IMR-90 (cell line): ENCODE results near the gene PHGDH. TPM values are rescaled to one million over a fixed set of nuclear protein-coding genes. Genes with fewer than 3 reads are reported as not detected.

Experiments
- ATAC-seq: fragments of 200-7000 bp; cut with Tn5 transposase; 2 replicates; pipeline ENCODE4 v1.9.1; 2020; ENCODE audit warnings: low read depth, mild to moderate bottlenecking, moderate library complexity
- BruUV-seq: library from RNA; stranded (reverse); fragments of 400-500 nt; replicated peaks from 2 replicates; lab custom pipeline; 2021; lab: Mats Ljungman, UMichigan
- CTCF ChIA-PET: fragments of 300-600 bp; formaldehyde crosslinking; extraction: SDS; loops from one replicate; lab custom pipeline; 2021; ENCODE audit warnings: antibody characterized with exemption; lab: Yijun Ruan, JAX
- POLR2A ChIA-PET: fragments of 300-600 bp; sonication (Branson Sonifier 250); formaldehyde crosslinking; loops from one replicate; lab custom pipeline; 2022; ENCODE audit warnings: antibody characterized with exemption; ENCODE audit not compliant: unreplicated experiment; lab: Charles Lee
- DNase-seq: peaks from one replicate; pipeline ENCODE4 v3.0.0; 2013
- H2AFZ ChIP-seq: replicated peaks from 2 replicates; pipeline ENCODE3; 2013; ENCODE audit warnings: low read length, mild to moderate bottlenecking; ENCODE audit not compliant: poor library complexity
- H2AK5ac ChIP-seq: 2 replicates; pipeline ENCODE4 v1.6.1; 2013; ENCODE audit warnings: low read depth, low read length, inconsistent platforms
- H2AK9ac ChIP-seq: replicated peaks from 2 replicates; pipeline ENCODE3; 2013; ENCODE audit warnings: mild to moderate bottlenecking, low read depth, low read length, moderate library complexity; ENCODE audit not compliant: poor library complexity
- H2BK120ac ChIP-seq: 2 replicates; pipeline ENCODE4 v1.6.1; 2013; ENCODE audit warnings: low read depth, low read length, inconsistent platforms
- H2BK15ac ChIP-seq: 3 replicates; pipeline ENCODE4 v1.6.1; 2013; ENCODE audit warnings: low read depth, low read length, inconsistent platforms
- H2BK20ac ChIP-seq: 2 replicates; pipeline ENCODE4 v1.6.1; 2013; ENCODE audit warnings: low read depth, mild to moderate bottlenecking, inconsistent platforms, low read length, moderate library complexity
- H2BK5ac ChIP-seq: 2 replicates; pipeline ENCODE4 v1.6.1; 2013; ENCODE audit warnings: mild to moderate bottlenecking, low read depth, low read length, inconsistent platforms; ENCODE audit not compliant: poor library complexity, severe bottlenecking
- H3K14ac ChIP-seq: replicated peaks from 2 replicates; pipeline ENCODE4 v1.6.1; 2013; ENCODE audit warnings: low read depth, low read length, inconsistent platforms
- H3K18ac ChIP-seq: 2 replicates; pipeline ENCODE4 v1.6.1; 2013; ENCODE audit warnings: low read depth, low read length, control low read depth
- H3K23ac ChIP-seq: 2 replicates; pipeline ENCODE4 v1.6.1; 2013; ENCODE audit warnings: low read depth, low read length, inconsistent platforms
- H3K27ac ChIP-seq: 2 replicates; pipeline ENCODE4 v1.5.1; 2013; ENCODE audit warnings: mild to moderate bottlenecking, control low read depth, low read length; ENCODE audit not compliant: insufficient read depth
- H3K27me3 ChIP-seq: 2 replicates; pipeline ENCODE4 v1.6.1; 2013; ENCODE audit warnings: low read length; ENCODE audit not compliant: control insufficient read depth, insufficient read depth
- H3K36me3 ChIP-seq: 2 replicates; pipeline ENCODE4 v1.6.1; 2013; ENCODE audit warnings: low read length, mixed read lengths; ENCODE audit not compliant: control insufficient read depth, insufficient read depth
- H3K4ac ChIP-seq: 2 replicates; pipeline ENCODE4 v1.6.1; 2013; ENCODE audit warnings: low read depth, low read length, inconsistent platforms
- H3K4me1 ChIP-seq: 2 replicates; pipeline ENCODE4 v1.6.1; 2013; ENCODE audit warnings: low read length, mixed read lengths; ENCODE audit not compliant: control insufficient read depth, insufficient read depth
- H3K4me2 ChIP-seq: 2 replicates; pipeline ENCODE4 v1.6.1; 2013; ENCODE audit warnings: low read depth, mild to moderate bottlenecking, control low read depth, low read length, moderate library complexity
- H3K4me3 ChIP-seq: 2 replicates; pipeline ENCODE4 v1.5.1; 2013; ENCODE audit warnings: low read depth, mild to moderate bottlenecking, control low read depth, low read length, moderate library complexity; ENCODE audit not compliant: insufficient read depth
- H3K56ac ChIP-seq: 2 replicates; pipeline ENCODE4 v1.6.1; 2013; ENCODE audit warnings: low read length, inconsistent platforms; ENCODE audit not compliant: insufficient read depth; ENCODE audit errors: extremely low read depth
- H3K79me1 ChIP-seq, 2 experiments: 2 replicates each; pipeline ENCODE4 v1.6.1; 2013; ENCODE audit warnings: low read length in 2 of 2, inconsistent platforms in 1 of 2, low read depth in 1 of 2
- H3K9ac ChIP-seq: 2 replicates; pipeline ENCODE4 v1.6.1; 2013; ENCODE audit warnings: low read depth, low read length, control low read depth
- H3K9me1 ChIP-seq: 2 replicates; pipeline ENCODE4 v1.6.1; 2013; ENCODE audit warnings: low read length, inconsistent platforms; ENCODE audit not compliant: insufficient read depth
- H3K9me3 ChIP-seq: 2 replicates; pipeline ENCODE4 v1.6.1; 2013; ENCODE audit warnings: low read length; ENCODE audit not compliant: control insufficient read depth, insufficient read depth
- H4K20me1 ChIP-seq: 2 replicates; pipeline ENCODE4 v1.6.1; 2013; ENCODE audit warnings: low read length, inconsistent platforms; ENCODE audit not compliant: insufficient read depth
- H4K5ac ChIP-seq: 2 replicates; pipeline ENCODE4 v1.6.1; 2013; ENCODE audit warnings: mild to moderate bottlenecking, low read depth, low read length, control low read depth
- H4K8ac ChIP-seq, 2 experiments: 2 replicates each; pipeline ENCODE4 v1.6.1; 2013; ENCODE audit warnings: low read depth in 2 of 2, low read length in 2 of 2, control low read depth in 1 of 2, inconsistent platforms in 1 of 2
- H4K91ac ChIP-seq: 2 replicates; pipeline ENCODE4 v1.6.1; 2013; ENCODE audit warnings: low read depth, low read length, inconsistent platforms; ENCODE audit not compliant: insufficient read depth
- BHLHE40 ChIP-seq: fragments of 150-350 bp; IDR thresholded peaks from 2 replicates; pipeline ENCODE4 v1.6.1; 2016; ENCODE audit warnings: mild to moderate bottlenecking, low read depth, low read length
- CEBPB ChIP-seq: IDR thresholded peaks from 2 replicates; pipeline ENCODE4 v1.6.1; 2012; ENCODE audit warnings: low read depth, low read length, improper control_type of control experiment
- CHD1 ChIP-seq: IDR thresholded peaks from 2 replicates; pipeline ENCODE4 v1.6.1; 2012; ENCODE audit warnings: low read depth, low read length, improper control_type of control experiment
- FOS ChIP-seq: fragments of 150-350 bp; IDR thresholded peaks from 2 replicates; pipeline ENCODE4 v1.6.1; 2016; ENCODE audit warnings: low read depth, low read length
- MAFK ChIP-seq: IDR thresholded peaks from 2 replicates; pipeline ENCODE4 v1.6.1; 2012; ENCODE audit warnings: low read depth, low read length, improper control_type of control experiment
- MAZ ChIP-seq: IDR thresholded peaks from 2 replicates; pipeline ENCODE4 v1.6.1; 2012; ENCODE audit warnings: low read depth, mild to moderate bottlenecking, low read length, improper control_type of control experiment, moderate library complexity, borderline replicate concordance
- MXI1 ChIP-seq: IDR thresholded peaks from 2 replicates; pipeline ENCODE4 v1.6.1; 2012; ENCODE audit warnings: low read depth, mild to moderate bottlenecking, low read length, moderate library complexity, borderline replicate concordance
- NFE2L2 ChIP-seq: fragments of 150-350 bp; IDR thresholded peaks from 2 replicates; pipeline ENCODE4 v1.6.1; 2016; ENCODE audit warnings: low read depth, mild to moderate bottlenecking, low read length
- POLR2A ChIP-seq: IDR thresholded peaks from 2 replicates; pipeline ENCODE4 v1.6.1; 2012; ENCODE audit warnings: mild to moderate bottlenecking, low read depth, low read length
- RAD21 ChIP-seq: IDR thresholded peaks from 2 replicates; pipeline ENCODE4 v1.6.1; 2012; ENCODE audit warnings: low read length, improper control_type of control experiment
- RCOR1 ChIP-seq: IDR thresholded peaks from 2 replicates; pipeline ENCODE4 v1.6.1; 2012; ENCODE audit warnings: mild to moderate bottlenecking, low read length, improper control_type of control experiment; ENCODE audit not compliant: insufficient replicate concordance
- RFX5 ChIP-seq: IDR thresholded peaks from 2 replicates; pipeline ENCODE4 v1.8.0; 2012; ENCODE audit warnings: low read depth, mild to moderate bottlenecking, low read length, moderate library complexity
- SMC3 ChIP-seq: fragments of 150-350 bp; IDR thresholded peaks from 2 replicates; pipeline ENCODE4 v1.6.1; 2016; ENCODE audit warnings: low read depth, mild to moderate bottlenecking, antibody characterized with exemption, low read length, moderate library complexity
- WGBS, 2 experiments: methylation state at CpG; one replicate each; pipeline versions ENCODE4 v1.1.5 to v1.1.7; 2013; ENCODE audit warnings: missing lambda C conversion rate in 2 of 2; ENCODE audit not compliant: insufficient read length in 1 of 2; ENCODE audit errors: extremely low coverage in 2 of 2; 5-methylcytosine and 5-hydroxymethylcytosine counted together
- dilution Hi-C: fragments of 300-500 bp; cut with HindIII; formaldehyde crosslinking; loops from one replicate; pipeline ENCODE4 v1.14.3; 2018; ENCODE audit warnings: low sequenced_read_pairs; ENCODE audit not compliant: unreplicated experiment
- in situ Hi-C: fragments of 300-500 bp; cut with MboI; formaldehyde crosslinking; loops from 3 replicates; pipeline ENCODE4 v1.14.3; 2019; ENCODE audit warnings: low sequenced_read_pairs, inconsistent platforms, mixed read lengths
- intact Hi-C: fragments of 100-400 bp; cut with micrococcal nuclease; formaldehyde crosslinking; loops from 2 replicates; pipeline ENCODE4 v1.10.0; 2022
- polyA plus RNA-seq, 3 experiments: library from polyadenylated mRNA; depleted of rRNA; stranded (reverse); fragments of >200 nt; gene quantifications; 2 replicates each; pipeline ENCODE4 v1.2.3, GENCODE V29; 2012; ENCODE audit warnings: low replicate concordance in 1 of 3
- total RNA-seq: library from RNA; depleted of rRNA; stranded (reverse); fragments of >200 nt; gene quantifications from 2 replicates; pipeline ENCODE4 v1.2.3, GENCODE V29; 2012
- TF ChIP-seq, protein P1 (sequence below): conservative IDR thresholded peaks from 2 replicates; pipeline ENCODE4 v1.5.1; 2012; ENCODE audit warnings: mild to moderate bottlenecking, low read depth, low read length, improper control_type of control experiment
- TF ChIP-seq, protein P2 (sequence below): fragments of 150-350 bp; IDR thresholded peaks from 2 replicates; pipeline ENCODE4 v1.6.1; 2016; ENCODE audit warnings: low read depth, mild to moderate bottlenecking, low read length, moderate library complexity, borderline replicate concordance
- TF ChIP-seq, protein P3 (sequence below): fragments of 150-350 bp; IDR thresholded peaks from 2 replicates; pipeline ENCODE4 v1.6.1; 2017; ENCODE audit warnings: mild to moderate bottlenecking, antibody characterized with exemption, low read length, low read depth

Gene PHGDH
- total and polyA plus RNA-seq, 2 of the 4 experiments (the other 2 are of a cell fraction), result 87.9 to 331 TPM

DNA sequence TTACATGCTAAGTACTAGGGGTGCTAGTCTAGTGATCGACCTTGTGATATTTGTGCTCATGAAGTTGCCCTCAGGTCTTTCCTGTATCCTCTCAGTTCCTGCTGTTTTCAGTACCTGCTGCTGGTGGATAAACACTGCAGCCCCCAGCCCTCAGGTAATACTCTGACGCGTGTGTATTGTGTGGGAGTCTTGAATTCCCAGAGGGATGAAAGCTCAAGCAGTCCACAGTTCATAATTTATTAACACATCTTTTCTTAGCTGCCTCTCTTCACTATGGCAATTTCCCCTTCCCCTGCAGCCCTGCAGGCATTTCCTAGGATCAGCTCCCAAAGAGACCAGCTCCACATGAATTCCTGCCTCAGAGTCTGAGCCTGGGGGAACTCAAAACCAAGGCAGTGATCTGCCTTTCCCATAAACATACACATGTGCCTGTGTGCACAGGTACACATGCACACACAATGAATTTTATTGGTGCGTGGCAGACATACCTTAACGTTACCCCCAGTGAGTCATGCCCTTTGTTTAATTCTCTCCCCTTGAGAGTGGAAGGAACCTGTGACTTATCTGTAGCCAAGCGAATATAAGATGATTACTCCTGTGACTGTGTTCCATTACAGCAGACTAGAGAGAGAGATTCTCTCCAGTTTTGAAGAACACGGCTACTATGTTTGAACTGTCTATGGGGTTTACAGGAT lies 71.0 kb downstream of the PHGDH start:
- Histone ChIP-seq H2AFZ (no peak overlapping the region), H4K91ac (no peak overlapping the region), H3K4me2 (no peak overlapping the region; the same call in 1 of the 2 replicates), H3K79me1 (no peaks in the 10 kb centered on the region), H2AK5ac (no peak overlapping the region), H2AK9ac (no peak overlapping the region), H3K23ac (no peak overlapping the region), H2BK5ac (no peak overlapping the region), H3K9me1 (no peaks in the 10 kb centered on the region; the same call in 1 of the 2 replicates), H4K20me1 (no peaks in the 10 kb centered on the region), H3K4me1 (peaks cover 13% of the 10 kb centered on the region), H3K14ac (no peak overlapping the region), H3K9ac (no peak overlapping the region), H3K4me3 (no peak overlapping the region), H3K9me3 (no peaks in the 10 kb centered on the region), H3K27ac (no peak overlapping the region), H2BK15ac (no peak overlapping the region), H3K4ac (no peak overlapping the region), H2BK120ac (no peak overlapping the region), H2BK20ac (no peak overlapping the region), H4K8ac (no peak overlapping the region), H3K27me3 (no peaks in the 10 kb centered on the region), H4K5ac (no peak overlapping the region), H3K36me3 (no peaks in the 10 kb centered on the region), H3K56ac (no peak overlapping the region), H3K18ac (no peak overlapping the region)
- DNase-seq, result no peak
- in situ Hi-C loops (no loop called here), intact Hi-C loops (loop anchor here (5.0 kb wide), 1 partner anchor 85 kb away; no protein-coding TSS in a partner anchor), dilution Hi-C loops (no loop called here)
- BruUV-seq, result no TSS peak
- ChIA-PET CTCF (no interaction called here), POLR2A (no interaction called here)
- no peak for TF ChIP-seq RFX5
- TF ChIP-seq, protein P1, sequence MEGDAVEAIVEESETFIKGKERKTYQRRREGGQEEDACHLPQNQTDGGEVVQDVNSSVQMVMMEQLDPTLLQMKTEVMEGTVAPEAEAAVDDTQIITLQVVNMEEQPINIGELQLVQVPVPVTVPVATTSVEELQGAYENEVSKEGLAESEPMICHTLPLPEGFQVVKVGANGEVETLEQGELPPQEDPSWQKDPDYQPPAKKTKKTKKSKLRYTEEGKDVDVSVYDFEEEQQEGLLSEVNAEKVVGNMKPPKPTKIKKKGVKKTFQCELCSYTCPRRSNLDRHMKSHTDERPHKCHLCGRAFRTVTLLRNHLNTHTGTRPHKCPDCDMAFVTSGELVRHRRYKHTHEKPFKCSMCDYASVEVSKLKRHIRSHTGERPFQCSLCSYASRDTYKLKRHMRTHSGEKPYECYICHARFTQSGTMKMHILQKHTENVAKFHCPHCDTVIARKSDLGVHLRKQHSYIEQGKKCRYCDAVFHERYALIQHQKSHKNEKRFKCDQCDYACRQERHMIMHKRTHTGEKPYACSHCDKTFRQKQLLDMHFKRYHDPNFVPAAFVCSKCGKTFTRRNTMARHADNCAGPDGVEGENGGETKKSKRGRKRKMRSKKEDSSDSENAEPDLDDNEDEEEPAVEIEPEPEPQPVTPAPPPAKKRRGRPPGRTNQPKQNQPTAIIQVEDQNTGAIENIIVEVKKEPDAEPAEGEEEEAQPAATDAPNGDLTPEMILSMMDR, result no peak
- no peak for TF ChIP-seq CEBPB
- no peak for TF ChIP-seq RCOR1
- no peak for TF ChIP-seq NFE2L2
- no peak for TF ChIP-seq MAFK
- TF ChIP-seq MAZ, result no peak
- no peak for TF ChIP-seq POLR2A
- TF ChIP-seq RAD21, result no peak
- TF ChIP-seq, protein P2, sequence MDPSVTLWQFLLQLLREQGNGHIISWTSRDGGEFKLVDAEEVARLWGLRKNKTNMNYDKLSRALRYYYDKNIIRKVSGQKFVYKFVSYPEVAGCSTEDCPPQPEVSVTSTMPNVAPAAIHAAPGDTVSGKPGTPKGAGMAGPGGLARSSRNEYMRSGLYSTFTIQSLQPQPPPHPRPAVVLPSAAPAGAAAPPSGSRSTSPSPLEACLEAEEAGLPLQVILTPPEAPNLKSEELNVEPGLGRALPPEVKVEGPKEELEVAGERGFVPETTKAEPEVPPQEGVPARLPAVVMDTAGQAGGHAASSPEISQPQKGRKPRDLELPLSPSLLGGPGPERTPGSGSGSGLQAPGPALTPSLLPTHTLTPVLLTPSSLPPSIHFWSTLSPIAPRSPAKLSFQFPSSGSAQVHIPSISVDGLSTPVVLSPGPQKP, result no peak
- no peak for TF ChIP-seq MXI1
- TF ChIP-seq SMC3, result no peak
- TF ChIP-seq BHLHE40, result no peak
- no peak for TF ChIP-seq CHD1
- TF ChIP-seq FOS, result no peak
- TF ChIP-seq, protein P3, sequence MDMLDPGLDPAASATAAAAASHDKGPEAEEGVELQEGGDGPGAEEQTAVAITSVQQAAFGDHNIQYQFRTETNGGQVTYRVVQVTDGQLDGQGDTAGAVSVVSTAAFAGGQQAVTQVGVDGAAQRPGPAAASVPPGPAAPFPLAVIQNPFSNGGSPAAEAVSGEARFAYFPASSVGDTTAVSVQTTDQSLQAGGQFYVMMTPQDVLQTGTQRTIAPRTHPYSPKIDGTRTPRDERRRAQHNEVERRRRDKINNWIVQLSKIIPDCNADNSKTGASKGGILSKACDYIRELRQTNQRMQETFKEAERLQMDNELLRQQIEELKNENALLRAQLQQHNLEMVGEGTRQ, result no peak
- no CpG with 5 or more reads among the region's 7 CpGs for WGBS, 2 experiments
- no peak for ATAC-seq
